IMR-90 (cell line): Measurements from ENCODE around the gene OR2L2. TPM values are rescaled to one million over a fixed set of nuclear protein-coding genes. Genes with fewer than 3 reads are reported as not detected.

Experiments used
- ATAC-seq: fragments of 200-7000 bp; cut with Tn5 transposase; 2 replicates; pipeline ENCODE4 v1.9.1; 2020; ENCODE audit warnings: low read depth, mild to moderate bottlenecking, moderate library complexity
- BruUV-seq: library from RNA; stranded (reverse); fragments of 400-500 nt; replicated peaks from 2 replicates; lab custom pipeline; 2021; lab: Mats Ljungman, UMichigan
- CTCF ChIA-PET: fragments of 300-600 bp; formaldehyde crosslinking; extraction: SDS; loops from one replicate; lab custom pipeline; 2021; ENCODE audit warnings: antibody characterized with exemption; lab: Yijun Ruan, JAX
- POLR2A ChIA-PET: fragments of 300-600 bp; sonication (Branson Sonifier 250); formaldehyde crosslinking; loops from one replicate; lab custom pipeline; 2022; ENCODE audit warnings: antibody characterized with exemption; ENCODE audit not compliant: unreplicated experiment; lab: Charles Lee
- DNase-seq: peaks from one replicate; pipeline ENCODE4 v3.0.0; 2013
- H2AFZ ChIP-seq: replicated peaks from 2 replicates; pipeline ENCODE3; 2013; ENCODE audit warnings: low read length, mild to moderate bottlenecking; ENCODE audit not compliant: poor library complexity
- H2AK5ac ChIP-seq: 2 replicates; pipeline ENCODE4 v1.6.1; 2013; ENCODE audit warnings: low read depth, low read length, inconsistent platforms
- H2AK9ac ChIP-seq: replicated peaks from 2 replicates; pipeline ENCODE3; 2013; ENCODE audit warnings: mild to moderate bottlenecking, low read depth, low read length, moderate library complexity; ENCODE audit not compliant: poor library complexity
- H2BK120ac ChIP-seq: 2 replicates; pipeline ENCODE4 v1.6.1; 2013; ENCODE audit warnings: low read depth, low read length, inconsistent platforms
- H2BK15ac ChIP-seq: 3 replicates; pipeline ENCODE4 v1.6.1; 2013; ENCODE audit warnings: low read depth, low read length, inconsistent platforms
- H2BK20ac ChIP-seq: 2 replicates; pipeline ENCODE4 v1.6.1; 2013; ENCODE audit warnings: low read depth, mild to moderate bottlenecking, inconsistent platforms, low read length, moderate library complexity
- H2BK5ac ChIP-seq: 2 replicates; pipeline ENCODE4 v1.6.1; 2013; ENCODE audit warnings: mild to moderate bottlenecking, low read depth, low read length, inconsistent platforms; ENCODE audit not compliant: poor library complexity, severe bottlenecking
- H3K14ac ChIP-seq: replicated peaks from 2 replicates; pipeline ENCODE4 v1.6.1; 2013; ENCODE audit warnings: low read depth, low read length, inconsistent platforms
- H3K18ac ChIP-seq: 2 replicates; pipeline ENCODE4 v1.6.1; 2013; ENCODE audit warnings: low read depth, low read length, control low read depth
- H3K23ac ChIP-seq: 2 replicates; pipeline ENCODE4 v1.6.1; 2013; ENCODE audit warnings: low read depth, low read length, inconsistent platforms
- H3K27ac ChIP-seq: 2 replicates; pipeline ENCODE4 v1.5.1; 2013; ENCODE audit warnings: mild to moderate bottlenecking, control low read depth, low read length; ENCODE audit not compliant: insufficient read depth
- H3K27me3 ChIP-seq: 2 replicates; pipeline ENCODE4 v1.6.1; 2013; ENCODE audit warnings: low read length; ENCODE audit not compliant: control insufficient read depth, insufficient read depth
- H3K36me3 ChIP-seq: 2 replicates; pipeline ENCODE4 v1.6.1; 2013; ENCODE audit warnings: low read length, mixed read lengths; ENCODE audit not compliant: control insufficient read depth, insufficient read depth
- H3K4ac ChIP-seq: 2 replicates; pipeline ENCODE4 v1.6.1; 2013; ENCODE audit warnings: low read depth, low read length, inconsistent platforms
- H3K4me1 ChIP-seq: 2 replicates; pipeline ENCODE4 v1.6.1; 2013; ENCODE audit warnings: low read length, mixed read lengths; ENCODE audit not compliant: control insufficient read depth, insufficient read depth
- H3K4me2 ChIP-seq: 2 replicates; pipeline ENCODE4 v1.6.1; 2013; ENCODE audit warnings: low read depth, mild to moderate bottlenecking, control low read depth, low read length, moderate library complexity
- H3K4me3 ChIP-seq: 2 replicates; pipeline ENCODE4 v1.5.1; 2013; ENCODE audit warnings: low read depth, mild to moderate bottlenecking, control low read depth, low read length, moderate library complexity; ENCODE audit not compliant: insufficient read depth
- H3K56ac ChIP-seq: 2 replicates; pipeline ENCODE4 v1.6.1; 2013; ENCODE audit warnings: low read length, inconsistent platforms; ENCODE audit not compliant: insufficient read depth; ENCODE audit errors: extremely low read depth
- H3K79me1 ChIP-seq, 2 experiments: 2 replicates each; pipeline ENCODE4 v1.6.1; 2013; ENCODE audit warnings: low read length in 2 of 2, inconsistent platforms in 1 of 2, low read depth in 1 of 2
- H3K9ac ChIP-seq: 2 replicates; pipeline ENCODE4 v1.6.1; 2013; ENCODE audit warnings: low read depth, low read length, control low read depth
- H3K9me1 ChIP-seq: 2 replicates; pipeline ENCODE4 v1.6.1; 2013; ENCODE audit warnings: low read length, inconsistent platforms; ENCODE audit not compliant: insufficient read depth
- H3K9me3 ChIP-seq: 2 replicates; pipeline ENCODE4 v1.6.1; 2013; ENCODE audit warnings: low read length; ENCODE audit not compliant: control insufficient read depth, insufficient read depth
- H4K20me1 ChIP-seq: 2 replicates; pipeline ENCODE4 v1.6.1; 2013; ENCODE audit warnings: low read length, inconsistent platforms; ENCODE audit not compliant: insufficient read depth
- H4K5ac ChIP-seq: 2 replicates; pipeline ENCODE4 v1.6.1; 2013; ENCODE audit warnings: mild to moderate bottlenecking, low read depth, low read length, control low read depth
- H4K8ac ChIP-seq, 2 experiments: 2 replicates each; pipeline ENCODE4 v1.6.1; 2013; ENCODE audit warnings: low read depth in 2 of 2, low read length in 2 of 2, control low read depth in 1 of 2, inconsistent platforms in 1 of 2
- H4K91ac ChIP-seq: 2 replicates; pipeline ENCODE4 v1.6.1; 2013; ENCODE audit warnings: low read depth, low read length, inconsistent platforms; ENCODE audit not compliant: insufficient read depth
- BHLHE40 ChIP-seq: fragments of 150-350 bp; IDR thresholded peaks from 2 replicates; pipeline ENCODE4 v1.6.1; 2016; ENCODE audit warnings: mild to moderate bottlenecking, low read depth, low read length
- CEBPB ChIP-seq: IDR thresholded peaks from 2 replicates; pipeline ENCODE4 v1.6.1; 2012; ENCODE audit warnings: low read depth, low read length, improper control_type of control experiment
- CHD1 ChIP-seq: IDR thresholded peaks from 2 replicates; pipeline ENCODE4 v1.6.1; 2012; ENCODE audit warnings: low read depth, low read length, improper control_type of control experiment
- CTCF ChIP-seq: conservative IDR thresholded peaks from 2 replicates; pipeline ENCODE4 v1.5.1; 2012; ENCODE audit warnings: mild to moderate bottlenecking, low read depth, low read length, improper control_type of control experiment
- FOS ChIP-seq: fragments of 150-350 bp; IDR thresholded peaks from 2 replicates; pipeline ENCODE4 v1.6.1; 2016; ENCODE audit warnings: low read depth, low read length
- MAFK ChIP-seq: IDR thresholded peaks from 2 replicates; pipeline ENCODE4 v1.6.1; 2012; ENCODE audit warnings: low read depth, low read length, improper control_type of control experiment
- MAZ ChIP-seq: IDR thresholded peaks from 2 replicates; pipeline ENCODE4 v1.6.1; 2012; ENCODE audit warnings: low read depth, mild to moderate bottlenecking, low read length, improper control_type of control experiment, moderate library complexity, borderline replicate concordance
- MXI1 ChIP-seq: IDR thresholded peaks from 2 replicates; pipeline ENCODE4 v1.6.1; 2012; ENCODE audit warnings: low read depth, mild to moderate bottlenecking, low read length, moderate library complexity, borderline replicate concordance
- NFE2L2 ChIP-seq: fragments of 150-350 bp; IDR thresholded peaks from 2 replicates; pipeline ENCODE4 v1.6.1; 2016; ENCODE audit warnings: low read depth, mild to moderate bottlenecking, low read length
- POLR2A ChIP-seq: IDR thresholded peaks from 2 replicates; pipeline ENCODE4 v1.6.1; 2012; ENCODE audit warnings: mild to moderate bottlenecking, low read depth, low read length
- RAD21 ChIP-seq: IDR thresholded peaks from 2 replicates; pipeline ENCODE4 v1.6.1; 2012; ENCODE audit warnings: low read length, improper control_type of control experiment
- RCOR1 ChIP-seq: IDR thresholded peaks from 2 replicates; pipeline ENCODE4 v1.6.1; 2012; ENCODE audit warnings: mild to moderate bottlenecking, low read length, improper control_type of control experiment; ENCODE audit not compliant: insufficient replicate concordance
- RFX5 ChIP-seq: IDR thresholded peaks from 2 replicates; pipeline ENCODE4 v1.8.0; 2012; ENCODE audit warnings: low read depth, mild to moderate bottlenecking, low read length, moderate library complexity
- SMC3 ChIP-seq: fragments of 150-350 bp; IDR thresholded peaks from 2 replicates; pipeline ENCODE4 v1.6.1; 2016; ENCODE audit warnings: low read depth, mild to moderate bottlenecking, antibody characterized with exemption, low read length, moderate library complexity
- WGBS, 2 experiments: methylation state at CpG; one replicate each; pipeline versions ENCODE4 v1.1.5 to v1.1.7; 2013; ENCODE audit warnings: missing lambda C conversion rate in 2 of 2; ENCODE audit not compliant: insufficient read length in 1 of 2; ENCODE audit errors: extremely low coverage in 2 of 2; 5-methylcytosine and 5-hydroxymethylcytosine counted together
- dilution Hi-C: fragments of 300-500 bp; cut with HindIII; formaldehyde crosslinking; loops from one replicate; pipeline ENCODE4 v1.14.3; 2018; ENCODE audit warnings: low sequenced_read_pairs; ENCODE audit not compliant: unreplicated experiment
- in situ Hi-C: fragments of 300-500 bp; cut with MboI; formaldehyde crosslinking; loops from 3 replicates; pipeline ENCODE4 v1.14.3; 2019; ENCODE audit warnings: low sequenced_read_pairs, inconsistent platforms, mixed read lengths
- intact Hi-C: fragments of 100-400 bp; cut with micrococcal nuclease; formaldehyde crosslinking; loops from 2 replicates; pipeline ENCODE4 v1.10.0; 2022
- polyA plus RNA-seq, 3 experiments: library from polyadenylated mRNA; depleted of rRNA; stranded (reverse); fragments of >200 nt; gene quantifications; 2 replicates each; pipeline ENCODE4 v1.2.3, GENCODE V29; 2012; ENCODE audit warnings: low replicate concordance in 1 of 3
- total RNA-seq: library from RNA; depleted of rRNA; stranded (reverse); fragments of >200 nt; gene quantifications from 2 replicates; pipeline ENCODE4 v1.2.3, GENCODE V29; 2012
- TF ChIP-seq, protein P1 (sequence below): fragments of 150-350 bp; IDR thresholded peaks from 2 replicates; pipeline ENCODE4 v1.6.1; 2016; ENCODE audit warnings: low read depth, mild to moderate bottlenecking, low read length, moderate library complexity, borderline replicate concordance
- TF ChIP-seq, protein P2 (sequence below): fragments of 150-350 bp; IDR thresholded peaks from 2 replicates; pipeline ENCODE4 v1.6.1; 2017; ENCODE audit warnings: mild to moderate bottlenecking, antibody characterized with exemption, low read length, low read depth

The OR2L2 gene
- total and polyA plus RNA-seq, 2 of the 4 experiments (the other 2 are of a cell fraction): not detected

GRCh38 chr1:248047008-248047407 lies 17.1 kb downstream of the OR2L2 start:
- Histone ChIP-seq H2BK5ac (no peak overlapping the region), H3K23ac (no peak overlapping the region), H3K14ac (no peak overlapping the region), H3K79me1 (no peaks in the 10 kb centered on the region), H2BK120ac (no peak overlapping the region), H3K4me3 (no peak overlapping the region), H2AFZ (no peak overlapping the region), H4K8ac (no peak overlapping the region), H2AK5ac (no peak overlapping the region), H3K27me3 (no peaks in the 10 kb centered on the region), H4K91ac (no peak overlapping the region), H3K27ac (no peak overlapping the region), H3K56ac (no peak overlapping the region), H3K9me3 (peaks cover 7% of the 10 kb centered on the region), H2BK15ac (no peak overlapping the region), H2AK9ac (no peak overlapping the region), H3K4me2 (no peak overlapping the region), H3K4ac (no peak overlapping the region), H4K5ac (no peak overlapping the region), H3K36me3 (no peaks in the 10 kb centered on the region), H3K18ac (no peak overlapping the region), H3K9me1 (no peaks in the 10 kb centered on the region), H3K9ac (no peak overlapping the region), H4K20me1 (no peaks in the 10 kb centered on the region), H2BK20ac (no peak overlapping the region), H3K4me1 (no peaks in the 10 kb centered on the region)
- ChIA-PET POLR2A (no interaction called here), CTCF (no interaction called here)
- DNase-seq (no peak), ATAC-seq (no peak)
- intact Hi-C loops: no loop called here
- in situ Hi-C loops: no loop called here
- no TSS peak for BruUV-seq
- dilution Hi-C loops: no loop called here
- no peak for TF ChIP-seq RAD21
- TF ChIP-seq NFE2L2: no peak
- TF ChIP-seq POLR2A: no peak
- TF ChIP-seq, protein P1, sequence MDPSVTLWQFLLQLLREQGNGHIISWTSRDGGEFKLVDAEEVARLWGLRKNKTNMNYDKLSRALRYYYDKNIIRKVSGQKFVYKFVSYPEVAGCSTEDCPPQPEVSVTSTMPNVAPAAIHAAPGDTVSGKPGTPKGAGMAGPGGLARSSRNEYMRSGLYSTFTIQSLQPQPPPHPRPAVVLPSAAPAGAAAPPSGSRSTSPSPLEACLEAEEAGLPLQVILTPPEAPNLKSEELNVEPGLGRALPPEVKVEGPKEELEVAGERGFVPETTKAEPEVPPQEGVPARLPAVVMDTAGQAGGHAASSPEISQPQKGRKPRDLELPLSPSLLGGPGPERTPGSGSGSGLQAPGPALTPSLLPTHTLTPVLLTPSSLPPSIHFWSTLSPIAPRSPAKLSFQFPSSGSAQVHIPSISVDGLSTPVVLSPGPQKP: no peak
- TF ChIP-seq CHD1: no peak
- no peak for TF ChIP-seq CTCF
- TF ChIP-seq MAFK: no peak
- TF ChIP-seq, protein P2, sequence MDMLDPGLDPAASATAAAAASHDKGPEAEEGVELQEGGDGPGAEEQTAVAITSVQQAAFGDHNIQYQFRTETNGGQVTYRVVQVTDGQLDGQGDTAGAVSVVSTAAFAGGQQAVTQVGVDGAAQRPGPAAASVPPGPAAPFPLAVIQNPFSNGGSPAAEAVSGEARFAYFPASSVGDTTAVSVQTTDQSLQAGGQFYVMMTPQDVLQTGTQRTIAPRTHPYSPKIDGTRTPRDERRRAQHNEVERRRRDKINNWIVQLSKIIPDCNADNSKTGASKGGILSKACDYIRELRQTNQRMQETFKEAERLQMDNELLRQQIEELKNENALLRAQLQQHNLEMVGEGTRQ: no peak
- no peak for TF ChIP-seq RCOR1
- no peak for TF ChIP-seq BHLHE40
- no peak for TF ChIP-seq SMC3
- TF ChIP-seq FOS: no peak
- TF ChIP-seq CEBPB: no peak
- no peak for TF ChIP-seq RFX5
- TF ChIP-seq MAZ: no peak
- no peak for TF ChIP-seq MXI1
- WGBS, 2 experiments: no CpG with 5 or more reads among the region's 1 CpG
